ENCODE data around the gene C20orf96.

- TF ChIP-seq, protein P1, sequence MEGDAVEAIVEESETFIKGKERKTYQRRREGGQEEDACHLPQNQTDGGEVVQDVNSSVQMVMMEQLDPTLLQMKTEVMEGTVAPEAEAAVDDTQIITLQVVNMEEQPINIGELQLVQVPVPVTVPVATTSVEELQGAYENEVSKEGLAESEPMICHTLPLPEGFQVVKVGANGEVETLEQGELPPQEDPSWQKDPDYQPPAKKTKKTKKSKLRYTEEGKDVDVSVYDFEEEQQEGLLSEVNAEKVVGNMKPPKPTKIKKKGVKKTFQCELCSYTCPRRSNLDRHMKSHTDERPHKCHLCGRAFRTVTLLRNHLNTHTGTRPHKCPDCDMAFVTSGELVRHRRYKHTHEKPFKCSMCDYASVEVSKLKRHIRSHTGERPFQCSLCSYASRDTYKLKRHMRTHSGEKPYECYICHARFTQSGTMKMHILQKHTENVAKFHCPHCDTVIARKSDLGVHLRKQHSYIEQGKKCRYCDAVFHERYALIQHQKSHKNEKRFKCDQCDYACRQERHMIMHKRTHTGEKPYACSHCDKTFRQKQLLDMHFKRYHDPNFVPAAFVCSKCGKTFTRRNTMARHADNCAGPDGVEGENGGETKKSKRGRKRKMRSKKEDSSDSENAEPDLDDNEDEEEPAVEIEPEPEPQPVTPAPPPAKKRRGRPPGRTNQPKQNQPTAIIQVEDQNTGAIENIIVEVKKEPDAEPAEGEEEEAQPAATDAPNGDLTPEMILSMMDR (IDR thresholded peaks at IDR 0.05; ENCODE audit: poor library complexity, severe bottlenecking): no peak
- TF ChIP-seq POLR2AphosphoS5 (IDR thresholded peaks at IDR 0.05): no peak
- TF ChIP-seq, protein P2, sequence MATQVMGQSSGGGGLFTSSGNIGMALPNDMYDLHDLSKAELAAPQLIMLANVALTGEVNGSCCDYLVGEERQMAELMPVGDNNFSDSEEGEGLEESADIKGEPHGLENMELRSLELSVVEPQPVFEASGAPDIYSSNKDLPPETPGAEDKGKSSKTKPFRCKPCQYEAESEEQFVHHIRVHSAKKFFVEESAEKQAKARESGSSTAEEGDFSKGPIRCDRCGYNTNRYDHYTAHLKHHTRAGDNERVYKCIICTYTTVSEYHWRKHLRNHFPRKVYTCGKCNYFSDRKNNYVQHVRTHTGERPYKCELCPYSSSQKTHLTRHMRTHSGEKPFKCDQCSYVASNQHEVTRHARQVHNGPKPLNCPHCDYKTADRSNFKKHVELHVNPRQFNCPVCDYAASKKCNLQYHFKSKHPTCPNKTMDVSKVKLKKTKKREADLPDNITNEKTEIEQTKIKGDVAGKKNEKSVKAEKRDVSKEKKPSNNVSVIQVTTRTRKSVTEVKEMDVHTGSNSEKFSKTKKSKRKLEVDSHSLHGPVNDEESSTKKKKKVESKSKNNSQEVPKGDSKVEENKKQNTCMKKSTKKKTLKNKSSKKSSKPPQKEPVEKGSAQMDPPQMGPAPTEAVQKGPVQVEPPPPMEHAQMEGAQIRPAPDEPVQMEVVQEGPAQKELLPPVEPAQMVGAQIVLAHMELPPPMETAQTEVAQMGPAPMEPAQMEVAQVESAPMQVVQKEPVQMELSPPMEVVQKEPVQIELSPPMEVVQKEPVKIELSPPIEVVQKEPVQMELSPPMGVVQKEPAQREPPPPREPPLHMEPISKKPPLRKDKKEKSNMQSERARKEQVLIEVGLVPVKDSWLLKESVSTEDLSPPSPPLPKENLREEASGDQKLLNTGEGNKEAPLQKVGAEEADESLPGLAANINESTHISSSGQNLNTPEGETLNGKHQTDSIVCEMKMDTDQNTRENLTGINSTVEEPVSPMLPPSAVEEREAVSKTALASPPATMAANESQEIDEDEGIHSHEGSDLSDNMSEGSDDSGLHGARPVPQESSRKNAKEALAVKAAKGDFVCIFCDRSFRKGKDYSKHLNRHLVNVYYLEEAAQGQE (IDR thresholded peaks at IDR 0.05; ENCODE audit: borderline replicate concordance): no peak
- no peak for TF ChIP-seq EP300 (conservative IDR thresholded peaks at IDR 0.05; ENCODE audit: poor library complexity, severe bottlenecking)
- TF ChIP-seq EZH2 (IDR thresholded peaks at IDR 0.05; ENCODE audit: borderline replicate concordance, insufficient read depth, low read length, poor library complexity, severe bottlenecking): no peak
- TF ChIP-seq SMC3 (conservative IDR thresholded peaks at IDR 0.05; ENCODE audit: poor library complexity): no peak
- no peak for TF ChIP-seq TAF1 (IDR thresholded peaks at IDR 0.05; ENCODE audit: low read depth)
- no peak for TF ChIP-seq RAD21 (conservative IDR thresholded peaks at IDR 0.05)
- TF ChIP-seq MXI1 (conservative IDR thresholded peaks at IDR 0.05; ENCODE audit: poor library complexity, severe bottlenecking): no peak
These were observed 26.8 kb downstream of the C20orf96 start for GRCh38 chr20:263701-264100.

All from neural cell (in vitro differentiated cells).